GM12801 (cell line): Measurements from ENCODE around the gene HPGDS.

Experiments used
- TF ChIP-seq, protein P1 (sequence below): IDR thresholded peaks from one replicate; pipeline ENCODE4 v1.5.1; 2011; ENCODE audit warnings: control low read depth; ENCODE audit not compliant: insufficient read length; ENCODE audit errors: extremely low read depth

The HPGDS gene

GRCh38 chr4:94305466-94306225 is 37.0 kb downstream of the HPGDS start:
- TF ChIP-seq, protein P1, sequence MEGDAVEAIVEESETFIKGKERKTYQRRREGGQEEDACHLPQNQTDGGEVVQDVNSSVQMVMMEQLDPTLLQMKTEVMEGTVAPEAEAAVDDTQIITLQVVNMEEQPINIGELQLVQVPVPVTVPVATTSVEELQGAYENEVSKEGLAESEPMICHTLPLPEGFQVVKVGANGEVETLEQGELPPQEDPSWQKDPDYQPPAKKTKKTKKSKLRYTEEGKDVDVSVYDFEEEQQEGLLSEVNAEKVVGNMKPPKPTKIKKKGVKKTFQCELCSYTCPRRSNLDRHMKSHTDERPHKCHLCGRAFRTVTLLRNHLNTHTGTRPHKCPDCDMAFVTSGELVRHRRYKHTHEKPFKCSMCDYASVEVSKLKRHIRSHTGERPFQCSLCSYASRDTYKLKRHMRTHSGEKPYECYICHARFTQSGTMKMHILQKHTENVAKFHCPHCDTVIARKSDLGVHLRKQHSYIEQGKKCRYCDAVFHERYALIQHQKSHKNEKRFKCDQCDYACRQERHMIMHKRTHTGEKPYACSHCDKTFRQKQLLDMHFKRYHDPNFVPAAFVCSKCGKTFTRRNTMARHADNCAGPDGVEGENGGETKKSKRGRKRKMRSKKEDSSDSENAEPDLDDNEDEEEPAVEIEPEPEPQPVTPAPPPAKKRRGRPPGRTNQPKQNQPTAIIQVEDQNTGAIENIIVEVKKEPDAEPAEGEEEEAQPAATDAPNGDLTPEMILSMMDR = no peak

- TF ChIP-seq, protein P1 = no peak
Measured at GRCh38 chr4:94304365-94304971, 38.2 kb downstream of the HPGDS start.

DNA sequence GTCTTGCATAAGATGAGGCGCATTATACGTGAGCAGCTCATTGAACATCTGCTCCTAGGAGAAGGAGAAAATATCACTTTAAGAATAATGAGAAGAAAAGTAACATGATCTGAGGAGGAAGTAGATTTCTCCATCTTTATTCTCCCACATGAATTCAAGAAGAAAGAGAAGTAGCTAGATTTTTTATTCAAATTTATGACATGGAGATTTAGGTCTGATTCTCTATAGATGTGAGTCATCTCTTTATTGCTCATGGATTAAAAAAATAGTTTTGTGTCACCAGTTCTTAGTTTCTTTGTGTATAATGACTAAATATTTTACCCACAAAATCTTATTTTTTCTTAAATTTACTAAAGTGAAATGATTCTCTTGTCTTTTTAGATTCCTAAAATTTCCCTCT is 40.4 kb downstream of the HPGDS start:
- TF ChIP-seq, protein P1 = no peak

- TF ChIP-seq, protein P1 = no peak
Measured at GRCh38 chr4:94298725-94299252, 43.8 kb downstream of the HPGDS start.

DNA sequence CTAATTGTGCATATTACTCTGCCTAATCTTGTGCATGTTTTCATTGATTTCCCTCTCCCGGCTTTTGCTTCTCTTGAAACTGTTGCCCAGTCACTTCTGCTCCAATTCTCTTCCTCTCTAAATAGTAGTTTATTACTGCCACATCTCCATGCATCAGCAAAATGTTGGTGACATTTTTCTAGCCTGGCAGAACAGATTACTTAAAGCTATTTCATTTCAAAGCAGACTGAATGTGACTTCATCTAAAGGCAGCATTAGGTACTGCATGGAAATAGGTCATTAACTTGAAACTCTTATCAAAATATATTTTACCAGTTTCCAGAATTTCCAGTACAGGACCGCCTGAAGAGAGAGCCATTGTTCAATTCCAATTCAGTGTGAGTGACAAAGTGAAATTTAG is 52.4 kb downstream of the HPGDS start:
- TF ChIP-seq, protein P1 = no peak

DNA sequence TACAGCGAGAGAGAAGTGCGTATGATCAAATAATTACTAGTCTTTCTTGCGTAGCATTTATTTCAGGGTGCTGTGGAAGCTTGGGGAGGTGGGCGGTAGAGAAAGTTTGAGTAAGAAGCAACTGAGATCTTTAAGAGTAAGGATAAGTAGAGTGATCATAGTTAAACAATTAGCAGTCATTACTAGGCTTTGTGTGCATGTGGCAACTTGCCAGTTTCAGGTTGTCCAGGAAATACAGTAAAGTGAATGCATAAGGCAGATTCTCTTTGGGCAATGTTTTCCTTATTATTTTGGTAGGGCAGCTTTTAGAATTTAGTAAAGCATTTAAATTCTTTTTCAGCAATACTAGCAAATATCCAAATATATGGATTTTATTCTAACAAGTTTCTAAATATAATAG is 57.0 kb downstream of the HPGDS start:
- TF ChIP-seq, protein P1 = no peak

DNA sequence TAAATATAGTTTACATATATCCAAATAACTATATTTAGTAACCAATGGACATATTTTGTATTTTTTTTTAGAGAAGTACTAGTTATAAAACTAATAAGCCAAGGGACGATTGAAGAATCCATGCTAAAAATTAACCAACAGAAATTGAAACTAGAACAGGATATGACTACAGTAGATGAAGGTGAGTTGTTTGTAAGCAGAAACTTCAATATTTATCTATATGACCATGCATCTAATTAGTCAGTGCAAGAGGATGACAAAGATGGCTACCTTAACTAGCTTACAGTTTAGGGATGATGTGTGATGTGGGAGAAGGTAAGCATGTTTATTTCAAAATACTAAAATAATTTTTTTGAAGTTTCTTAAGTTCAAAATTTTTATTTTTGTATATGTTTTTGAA is 57.7 kb downstream of the HPGDS start:
- TF ChIP-seq, protein P1 = no peak
